H9 (cell line): Measurements from ENCODE around the gene MBTPS1. TPM values are rescaled to one million over a fixed set of nuclear protein-coding genes. Genes with fewer than 3 reads are reported as not detected.

Source experiments
- DNase-seq: peaks from one replicate; pipeline ENCODE4 v3.0.0-alpha.2; 2017
- H2AFZ ChIP-seq: one replicate; pipeline ENCODE4 v1.6.1; 2013; ENCODE audit warnings: mild to moderate bottlenecking, low read length, control low read depth, moderate library complexity
- H2AK5ac ChIP-seq: 2 replicates; pipeline ENCODE4 v1.6.1; 2013; ENCODE audit warnings: low read length, control low read depth, mixed read lengths; ENCODE audit not compliant: insufficient read length
- H2BK120ac ChIP-seq: one replicate; pipeline ENCODE4 v1.6.1; 2013; ENCODE audit warnings: low read depth, mild to moderate bottlenecking, low read length, control low read depth, inconsistent platforms; ENCODE audit not compliant: poor library complexity, severe bottlenecking
- H2BK12ac ChIP-seq: 2 replicates; pipeline ENCODE4 v1.6.1; 2013; ENCODE audit warnings: low read length, control low read depth, mixed read lengths, low read depth; ENCODE audit not compliant: insufficient read length
- H2BK15ac ChIP-seq: 2 replicates; pipeline ENCODE4 v1.6.1; 2013; ENCODE audit warnings: low read depth, low read length, control low read depth
- H2BK20ac ChIP-seq: one replicate; pipeline ENCODE4 v1.6.1; 2013; ENCODE audit warnings: low read depth, mild to moderate bottlenecking, low read length, control low read depth, inconsistent platforms; ENCODE audit not compliant: poor library complexity, severe bottlenecking
- H2BK5ac ChIP-seq: 2 replicates; pipeline ENCODE4 v1.6.1; 2013; ENCODE audit warnings: low read length, control low read depth, mixed read lengths; ENCODE audit not compliant: insufficient read length
- H3K14ac ChIP-seq: 2 replicates; pipeline ENCODE4 v1.6.1; 2013; ENCODE audit warnings: low read length, control low read depth; ENCODE audit not compliant: insufficient read depth
- H3K18ac ChIP-seq: 2 replicates; pipeline ENCODE4 v1.6.1; 2013; ENCODE audit warnings: low read depth, mild to moderate bottlenecking, mixed read lengths, low read length, control low read depth; ENCODE audit not compliant: insufficient read length
- H3K23ac ChIP-seq: 2 replicates; pipeline ENCODE4 v1.6.1; 2013; ENCODE audit warnings: low read length, control low read depth, mixed read lengths, low read depth; ENCODE audit not compliant: insufficient read length
- H3K23me2 ChIP-seq: 2 replicates; pipeline ENCODE4 v1.6.1; 2013; ENCODE audit warnings: low read depth, mild to moderate bottlenecking, mixed read lengths, low read length, control low read depth; ENCODE audit not compliant: insufficient read length, poor library complexity, severe bottlenecking
- H3K27ac ChIP-seq: 2 replicates; pipeline ENCODE4 v1.5.1; 2013; ENCODE audit warnings: low read length, control low read depth, mixed read lengths, low read depth; ENCODE audit not compliant: insufficient read length
- H3K27me3 ChIP-seq: 2 replicates; pipeline ENCODE4 v1.6.1; 2013; ENCODE audit warnings: low read length, control low read depth, inconsistent platforms; ENCODE audit not compliant: insufficient read depth
- H3K4ac ChIP-seq: 2 replicates; pipeline ENCODE4 v1.6.1; 2013; ENCODE audit warnings: low read depth, mild to moderate bottlenecking, control low read depth, inconsistent platforms, low read length, moderate library complexity
- H3K4me1 ChIP-seq: 2 replicates; pipeline ENCODE4 v1.6.1; 2013; ENCODE audit warnings: low read length, control low read depth, inconsistent platforms; ENCODE audit not compliant: insufficient read depth
- H3K4me2 ChIP-seq: 2 replicates; pipeline ENCODE4 v1.6.1; 2013; ENCODE audit warnings: low read length, control low read depth, mixed read lengths; ENCODE audit not compliant: insufficient read length, insufficient read depth
- H3K56ac ChIP-seq: 2 replicates; pipeline ENCODE4 v1.6.1; 2013; ENCODE audit warnings: low read depth, mild to moderate bottlenecking, mixed read lengths, low read length, control low read depth; ENCODE audit not compliant: insufficient read length
- H3K79me1 ChIP-seq: 2 replicates; pipeline ENCODE4 v1.6.1; 2013; ENCODE audit warnings: low read depth, mild to moderate bottlenecking, moderate library complexity, low read length, control low read depth, inconsistent platforms; ENCODE audit not compliant: insufficient read depth, poor library complexity, severe bottlenecking
- H3K79me2 ChIP-seq: 2 replicates; pipeline ENCODE4 v1.6.1; 2013; ENCODE audit warnings: low read length, control low read depth, inconsistent platforms; ENCODE audit not compliant: insufficient read depth
- H3K9ac ChIP-seq: 2 replicates; pipeline ENCODE4 v1.6.1; 2013; ENCODE audit warnings: low read length, control low read depth, mixed read lengths; ENCODE audit not compliant: insufficient read length; ENCODE audit errors: extremely low read depth
- H3K9me3 ChIP-seq: one replicate; pipeline ENCODE4 v1.6.1; 2013; ENCODE audit warnings: low read depth, low read length, inconsistent platforms; ENCODE audit not compliant: control insufficient read depth
- H3T11ph ChIP-seq: one replicate; pipeline ENCODE4 v1.6.1; 2013; ENCODE audit warnings: mild to moderate bottlenecking, low read length, control low read depth, inconsistent platforms
- H4K20me1 ChIP-seq: one replicate; pipeline ENCODE4 v1.6.1; 2013; ENCODE audit not compliant: control insufficient read depth, insufficient read length, insufficient read depth
- H4K5ac ChIP-seq: 2 replicates; pipeline ENCODE4 v1.6.1; 2013; ENCODE audit warnings: low read depth, mild to moderate bottlenecking, mixed read lengths, low read length, control low read depth; ENCODE audit not compliant: insufficient read length
- H4K8ac ChIP-seq: replicated peaks from 2 replicates; pipeline ENCODE4 v1.6.1; 2013; ENCODE audit warnings: low read length, control low read depth, mixed read lengths, low read depth; ENCODE audit not compliant: insufficient read length
- H4K91ac ChIP-seq: 2 replicates; pipeline ENCODE4 v1.6.1; 2013; ENCODE audit warnings: low read depth, mild to moderate bottlenecking, moderate library complexity, mixed read lengths, low read length, control low read depth; ENCODE audit not compliant: insufficient read length
- H3K27ac Mint-ChIP-seq, 3 experiments: 2 replicates in 2 of 3; 3 replicates in 1 of 3; pipeline ENCODE4 v1.8.0; 2020 to 2021; ENCODE audit warnings: mixed read lengths in 3 of 3, mild to moderate bottlenecking in 1 of 3, moderate library complexity in 1 of 3
- H3K27me3 Mint-ChIP-seq: 2 replicates; pipeline ENCODE4 v1.8.0; 2021; ENCODE audit warnings: low read depth, mild to moderate bottlenecking, moderate library complexity, mixed read lengths
- H3K36me3 Mint-ChIP-seq, 3 experiments: 2 replicates in 2 of 3; 3 replicates in 1 of 3; pipeline ENCODE4 v1.8.0; 2020 to 2021; ENCODE audit warnings: low read depth in 3 of 3, mixed read lengths in 3 of 3; ENCODE audit not compliant: insufficient read depth in 1 of 3
- H3K4me1 Mint-ChIP-seq, 2 experiments: 2 replicates each; pipeline ENCODE4 v1.8.0; 2020; ENCODE audit warnings: mixed read lengths in 2 of 2
- H3K4me3 Mint-ChIP-seq, 2 experiments: 2 replicates in 1 of 2; 3 replicates in 1 of 2; pipeline ENCODE4 v1.8.0; 2020 to 2021; ENCODE audit warnings: mild to moderate bottlenecking in 2 of 2, mixed read lengths in 2 of 2, moderate library complexity in 1 of 2
- H3K9me3 Mint-ChIP-seq, 2 experiments: 2 replicates in 1 of 2; 3 replicates in 1 of 2; pipeline ENCODE4 v1.8.0; 2020; ENCODE audit warnings: mild to moderate bottlenecking in 2 of 2, mixed read lengths in 2 of 2, moderate library complexity in 1 of 2
- WGBS: extraction: QIAGEN DNeasy Blood & Tissue Kit; methylation state at CpG from one replicate; pipeline ENCODE4 v1.1.7; 2013; ENCODE audit warnings: missing lambda C conversion rate, low lambda C conversion rate, mixed read lengths; ENCODE audit not compliant: insufficient read length; ENCODE audit errors: extremely low coverage; 5-methylcytosine and 5-hydroxymethylcytosine counted together
- total RNA-seq: library from RNA; stranded (reverse); gene quantifications from 2 replicates; pipeline ENCODE4 v1.2.1, GENCODE V29; 2021
- TF ChIP-seq, protein P1 (sequence below): fragments of 200-600 bp; sonication (generic); conservative IDR thresholded peaks from 3 replicates; pipeline ENCODE4 v1.8.0; 2021; ENCODE audit warnings: antibody characterized with exemption, mild to moderate bottlenecking

MBTPS1 gene
- total RNA-seq, 1 experiment from 2014 or later = 48.7 TPM

- no peak overlapping the region for H2BK120ac ChIP-seq
- Mint-ChIP-seq H3K4me1 (peaks cover 4 to 7% of the 10 kb centered on the region in 2 experiments), H3K27ac (no peak overlapping the region), H3K27me3 (no peaks in the 10 kb centered on the region; the same call in 1 of the 2 replicates), H3K4me3 (no peak overlapping the region), H3K36me3 (peaks cover 13 to 73% (median 57%) of the 10 kb centered on the region in 3 experiments; a peak in 6 of 7 replicates), H3K9me3 (no peaks in the 10 kb centered on the region)
- no peak overlapping the region for H4K8ac ChIP-seq
- no CpG with 5 or more reads among the region's 13 CpGs for WGBS
- no peak overlapping the region for H3K18ac ChIP-seq
- no peak overlapping the region for H4K5ac ChIP-seq
- no peak overlapping the region for H3K9ac ChIP-seq
- TF ChIP-seq, protein P1, sequence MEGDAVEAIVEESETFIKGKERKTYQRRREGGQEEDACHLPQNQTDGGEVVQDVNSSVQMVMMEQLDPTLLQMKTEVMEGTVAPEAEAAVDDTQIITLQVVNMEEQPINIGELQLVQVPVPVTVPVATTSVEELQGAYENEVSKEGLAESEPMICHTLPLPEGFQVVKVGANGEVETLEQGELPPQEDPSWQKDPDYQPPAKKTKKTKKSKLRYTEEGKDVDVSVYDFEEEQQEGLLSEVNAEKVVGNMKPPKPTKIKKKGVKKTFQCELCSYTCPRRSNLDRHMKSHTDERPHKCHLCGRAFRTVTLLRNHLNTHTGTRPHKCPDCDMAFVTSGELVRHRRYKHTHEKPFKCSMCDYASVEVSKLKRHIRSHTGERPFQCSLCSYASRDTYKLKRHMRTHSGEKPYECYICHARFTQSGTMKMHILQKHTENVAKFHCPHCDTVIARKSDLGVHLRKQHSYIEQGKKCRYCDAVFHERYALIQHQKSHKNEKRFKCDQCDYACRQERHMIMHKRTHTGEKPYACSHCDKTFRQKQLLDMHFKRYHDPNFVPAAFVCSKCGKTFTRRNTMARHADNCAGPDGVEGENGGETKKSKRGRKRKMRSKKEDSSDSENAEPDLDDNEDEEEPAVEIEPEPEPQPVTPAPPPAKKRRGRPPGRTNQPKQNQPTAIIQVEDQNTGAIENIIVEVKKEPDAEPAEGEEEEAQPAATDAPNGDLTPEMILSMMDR = no peak
- no peak overlapping the region for H2BK5ac ChIP-seq
- H3K14ac ChIP-seq = no peak overlapping the region
- no peak overlapping the region for H3K4me2 ChIP-seq
- H2AFZ ChIP-seq = no peak overlapping the region
- no peak overlapping the region for H4K91ac ChIP-seq
- no peaks in the 10 kb centered on the region for H3K9me3 ChIP-seq
- no peak overlapping the region for H3T11ph ChIP-seq
- no peak overlapping the region for H2AK5ac ChIP-seq
- H2BK15ac ChIP-seq = no peak overlapping the region
- H2BK20ac ChIP-seq = no peak overlapping the region
- no peak overlapping the region for H3K27ac ChIP-seq
- H3K23ac ChIP-seq = no peak overlapping the region
- H3K56ac ChIP-seq = no peak overlapping the region
- H3K4ac ChIP-seq = no peak overlapping the region
- DNase-seq = peak; percentile 76
- no peaks in the 10 kb centered on the region for H4K20me1 ChIP-seq
- H3K79me1 ChIP-seq = no peaks in the 10 kb centered on the region
- no peaks in the 10 kb centered on the region for H3K4me1 ChIP-seq
- H2BK12ac ChIP-seq = no peak overlapping the region
- no peaks in the 10 kb centered on the region for H3K23me2 ChIP-seq
- no peaks in the 10 kb centered on the region for H3K27me3 ChIP-seq
- H3K79me2 ChIP-seq = no peaks in the 10 kb centered on the region
These were observed 61.8 kb downstream of the MBTPS1 start for GRCh38 chr16:84054916-84055315.
